Left lobe of liver (tissue), 2 donors: ENCODE measurements around the gene DISP2. TPM values are rescaled to one million over a fixed set of nuclear protein-coding genes. Genes with fewer than 3 reads are reported as not detected.
A peak's percentile ranks its signal among the peaks of the same experiment; 100 is the strongest.

Experiments
- ATAC-seq: fragments of 200-7000 bp; cut with Tn5 transposase; one replicate; pipeline ENCODE4 v1.9.1; 2020; ENCODE audit warnings: mild to moderate bottlenecking, moderate library complexity
- DNase-seq: peaks from one replicate; pipeline ENCODE4 v3.0.0-alpha.2; 2020; ENCODE audit warnings: low spot score
- total RNA-seq: library from RNA; stranded (reverse); gene quantifications from one replicate; pipeline ENCODE4 v1.2.1, GENCODE V29; 2021
- donor health status: DM: no; HTN: no; CAD: no; lungs with moderate emphysema.
- donor health status: DM: no; HTN: yes; CAD: no.

DISP2 gene
- total RNA-seq, 1 donor from 2014 or later = 0.25 TPM

DNA sequence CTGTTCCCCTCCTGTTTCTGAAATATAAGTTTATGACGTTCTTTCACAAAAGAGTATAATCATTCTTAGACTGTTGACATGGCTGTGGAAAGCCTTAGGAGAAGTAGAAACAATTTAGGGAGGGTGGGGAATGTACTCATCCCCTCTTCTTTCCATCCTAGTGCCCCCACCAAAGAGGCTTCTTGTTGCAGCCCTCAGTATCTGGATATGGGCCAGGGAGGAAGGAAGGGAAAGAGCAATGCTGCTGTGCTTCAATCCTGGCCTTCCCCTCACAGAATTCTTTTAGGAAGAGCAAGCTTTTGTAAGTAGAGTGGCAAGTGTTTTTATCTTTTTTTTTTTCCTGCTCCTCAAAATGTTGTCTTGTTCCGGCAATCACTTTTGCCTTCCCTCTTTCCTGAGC, 32.8 kb upstream of the DISP2 start:
- ATAC-seq = no peak

DNA sequence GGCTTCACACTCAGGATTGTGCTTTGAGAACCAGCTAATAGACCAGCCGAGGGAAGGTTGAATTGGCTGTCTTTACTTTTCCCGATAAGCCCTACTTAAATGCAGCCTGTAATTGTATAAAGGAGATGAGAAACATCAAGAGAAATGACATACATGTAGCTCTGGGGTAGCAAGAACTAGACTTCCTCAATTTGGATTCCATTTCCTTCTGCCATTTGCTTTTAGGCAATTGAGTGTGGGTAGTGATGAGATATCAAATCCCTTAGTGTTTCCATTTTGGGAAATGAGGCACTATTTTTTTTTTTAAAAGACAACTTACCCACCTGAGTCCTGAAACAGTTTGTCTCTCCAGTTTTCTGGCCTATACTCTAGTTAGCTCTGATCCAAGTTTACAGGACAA, 32.3 kb upstream of the DISP2 start:
- ATAC-seq = no peak
- DNase-seq = no peak

More for the DNA sequence above, 32.8 kb upstream of the DISP2 start:
- no peak for DNase-seq

DNA sequence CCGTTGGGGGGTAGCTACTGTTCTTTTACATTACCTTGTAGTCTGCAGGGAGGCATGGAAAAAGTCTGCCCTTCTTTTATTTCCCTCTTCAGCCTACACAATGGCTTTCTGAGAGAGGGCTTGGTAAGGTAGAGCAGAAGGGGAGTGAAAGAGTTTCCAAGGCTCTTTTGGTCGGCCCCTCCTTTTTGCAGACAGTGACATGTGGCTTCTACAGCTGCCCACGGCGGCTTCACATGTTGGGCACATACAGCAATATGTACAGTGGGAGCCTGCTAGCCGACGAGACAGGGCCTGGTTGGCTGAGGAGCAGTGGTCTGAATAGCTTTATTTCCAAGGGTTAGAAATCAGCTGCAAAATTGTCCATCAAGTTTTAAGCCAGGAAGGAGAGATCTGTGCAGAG, 30.6 kb upstream of the DISP2 start:
- no peak for ATAC-seq
- no peak for DNase-seq

DNA sequence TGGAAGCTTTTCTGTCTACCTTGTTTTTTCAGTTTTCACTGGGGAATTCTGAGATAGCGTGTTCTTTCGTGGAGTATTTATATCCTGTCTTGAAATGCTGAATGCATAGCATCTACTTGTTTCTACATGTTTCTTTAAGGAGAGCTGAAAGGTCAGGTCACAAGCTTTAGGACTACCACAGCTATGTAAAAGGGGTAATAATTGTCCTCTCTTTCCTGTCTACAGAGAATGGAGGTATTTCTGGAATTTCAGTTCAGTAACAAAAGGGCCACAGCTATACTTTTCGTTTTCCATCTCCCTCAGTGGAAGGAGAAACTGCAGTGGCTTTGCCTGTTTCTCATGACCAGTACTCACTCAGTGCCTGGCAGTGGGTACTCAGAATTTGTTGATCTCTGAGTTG, 29.8 kb upstream of the DISP2 start:
- ATAC-seq (no peak), DNase-seq (no peak)

DNA sequence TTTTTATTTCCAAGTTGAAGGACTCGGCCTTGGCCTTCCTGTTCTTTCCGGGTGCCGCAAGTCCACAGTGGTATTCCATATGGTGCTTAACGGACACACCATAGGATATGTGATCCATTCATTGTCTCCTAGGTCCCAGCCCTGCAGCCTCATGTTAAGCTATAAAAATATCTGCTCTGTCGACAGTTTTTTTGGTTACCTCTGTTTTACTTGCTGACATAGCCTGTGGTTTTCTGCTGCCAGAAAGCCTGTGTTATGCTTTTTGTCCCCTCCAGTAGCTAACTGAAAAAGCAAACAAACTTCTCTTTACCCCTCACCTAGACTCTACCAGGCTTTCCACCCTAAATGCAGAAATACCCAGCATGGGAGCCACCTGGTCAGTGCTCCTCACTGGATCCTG, 29.3 kb upstream of the DISP2 start:
- no peak for ATAC-seq
- DNase-seq = no peak

DNA sequence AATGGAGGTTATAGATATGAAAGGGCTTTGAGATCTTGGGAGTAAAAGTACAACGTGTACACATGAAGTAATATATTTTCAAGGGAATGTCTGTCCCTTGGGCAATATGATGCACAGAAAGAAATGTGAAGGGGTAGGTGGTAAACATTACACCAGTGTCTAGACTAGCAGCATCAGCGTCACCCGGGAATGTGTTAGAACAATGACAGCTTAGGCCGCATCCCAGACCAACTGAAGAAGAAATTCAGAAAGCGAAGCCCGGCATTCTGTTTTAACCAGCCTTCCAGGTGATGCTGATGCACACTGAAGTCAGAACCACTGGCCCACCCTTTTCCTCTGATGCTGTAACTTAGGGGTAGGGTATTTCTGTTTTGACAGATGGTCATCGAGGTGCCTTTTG, 28.2 kb upstream of the DISP2 start:
- ATAC-seq (no peak), DNase-seq (no peak)

DNA sequence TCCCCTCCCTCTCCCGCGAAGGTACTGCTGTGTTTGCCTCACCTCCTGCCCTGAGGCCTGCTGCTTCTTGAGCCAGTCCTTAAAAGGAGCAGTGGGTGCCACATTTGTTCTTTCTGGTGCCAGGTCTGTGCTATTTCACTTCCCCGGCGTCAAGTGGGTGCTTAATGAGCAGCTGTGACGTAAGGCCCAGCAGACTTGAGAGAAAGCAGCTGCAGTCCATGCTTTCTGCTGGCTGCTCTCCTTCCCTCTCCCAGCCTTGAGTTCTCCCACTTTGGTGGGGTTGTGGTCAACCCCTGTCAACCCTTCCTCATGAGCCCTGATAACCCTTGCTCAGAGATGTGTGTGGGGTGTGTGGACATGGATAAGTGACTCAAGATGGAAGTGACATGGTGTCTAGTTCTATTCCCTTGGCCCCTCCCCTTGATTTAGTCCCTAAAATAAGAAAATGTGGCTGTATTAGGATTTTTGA, 27.6 kb upstream of the DISP2 start:
- ATAC-seq (no peak), DNase-seq (no peak)

DNA sequence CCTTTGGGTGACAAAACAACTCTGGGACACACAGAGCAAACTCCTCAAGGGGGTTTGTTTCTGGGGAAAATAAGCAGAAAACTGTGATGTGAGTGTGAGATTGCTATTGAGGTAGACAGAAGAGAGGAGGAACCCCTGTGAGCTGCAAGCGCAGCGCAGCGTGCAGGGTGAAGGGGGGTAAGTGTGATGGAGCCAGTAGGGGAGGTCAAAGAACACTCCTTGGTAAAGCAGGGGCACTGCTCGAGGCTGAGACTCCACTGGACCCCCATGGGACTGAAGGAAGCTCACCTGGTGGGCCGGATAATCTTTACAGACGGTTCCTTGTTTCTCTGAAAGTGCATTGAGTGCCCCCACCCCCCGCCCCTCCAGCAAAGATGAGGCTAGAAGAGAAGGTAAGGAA, 27.0 kb upstream of the DISP2 start:
- DNase-seq = no peak
- ATAC-seq = no peak

DNA sequence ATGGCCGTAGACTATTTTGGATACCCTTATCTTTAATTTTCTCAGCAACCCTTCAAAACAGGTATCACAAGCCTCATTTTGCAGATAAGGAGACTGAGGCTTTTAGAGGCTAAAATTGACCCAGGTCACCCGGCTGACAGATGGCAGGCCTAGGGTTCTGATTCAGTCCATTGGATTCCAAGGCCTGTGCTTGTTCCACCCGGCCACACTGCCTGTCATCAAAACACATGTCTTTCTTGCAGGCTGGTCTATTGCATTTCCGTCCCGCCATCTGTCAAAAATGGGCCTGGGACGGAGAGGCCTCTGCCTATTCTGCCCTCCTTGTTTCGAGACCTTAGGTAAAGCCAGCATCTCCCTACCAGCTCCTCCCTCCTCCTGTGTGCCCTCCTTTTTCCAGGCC, 26.4 kb upstream of the DISP2 start:
- DNase-seq = no peak

DNA sequence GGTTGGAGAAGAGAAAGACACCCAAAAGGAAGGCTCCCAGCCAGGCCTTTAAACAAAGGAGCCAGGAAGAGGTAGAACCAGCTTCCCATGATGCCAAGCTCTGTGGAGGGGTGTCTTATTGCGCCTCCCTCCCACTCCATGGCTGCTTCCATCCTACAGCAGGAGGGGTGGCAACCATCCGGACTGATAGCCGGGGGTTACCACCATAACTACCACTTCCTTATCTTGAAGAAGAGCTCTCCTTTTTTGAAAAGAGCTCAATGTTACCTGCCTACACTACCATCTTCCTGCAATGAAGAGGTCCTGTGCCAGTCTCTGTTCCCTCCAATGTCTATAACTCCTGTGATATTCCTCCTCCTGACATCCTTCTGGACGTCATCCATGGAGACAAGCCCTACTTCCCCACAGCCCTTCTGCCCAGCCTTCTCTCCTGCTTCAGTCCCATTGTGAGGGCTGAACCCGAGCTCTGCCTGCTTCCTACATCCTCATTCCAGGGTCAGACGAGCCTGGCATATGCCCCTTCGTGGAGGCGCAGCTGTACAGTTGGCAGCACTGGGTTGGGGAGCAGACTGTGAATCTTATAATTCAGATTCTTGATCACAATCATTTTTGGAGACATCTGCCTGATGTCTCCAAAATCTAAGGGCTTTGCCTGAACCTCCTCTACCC, 25.8 kb upstream of the DISP2 start:
- no peak for DNase-seq

More for the DNA sequence above, 26.4 kb upstream of the DISP2 start:
- no peak for ATAC-seq

DNA sequence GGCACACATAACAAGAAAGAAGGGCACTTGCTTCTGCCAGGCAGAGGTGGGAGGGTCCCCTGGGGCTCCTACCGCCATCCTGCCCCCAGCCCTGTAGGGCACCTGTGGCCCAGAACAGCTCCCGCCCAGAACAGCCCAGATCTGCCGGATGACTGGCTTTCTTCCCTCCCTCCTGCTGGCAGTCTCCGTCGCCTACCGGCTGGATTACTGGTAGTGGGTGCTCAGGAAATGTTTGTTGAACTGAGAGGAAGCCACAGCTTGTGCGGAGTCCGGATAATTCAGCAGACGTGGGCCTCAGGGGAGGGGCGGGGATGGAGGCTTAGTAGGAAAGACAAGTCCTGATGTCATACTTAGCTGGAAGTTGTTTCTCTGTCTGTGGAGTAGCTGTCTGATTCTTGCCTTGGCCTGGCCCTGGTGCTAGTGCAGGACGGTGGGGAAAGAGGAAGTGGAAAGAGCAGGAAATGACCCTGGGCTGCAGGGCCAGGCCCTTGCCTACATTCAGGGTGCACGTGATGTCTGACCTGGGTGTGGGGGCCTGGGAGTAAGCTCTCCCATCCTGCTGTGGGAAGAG, 24.0 kb upstream of the DISP2 start:
- ATAC-seq (peak; percentile 55), DNase-seq (no peak)

More for the DNA sequence above, 25.8 kb upstream of the DISP2 start:
- no peak for ATAC-seq

DNA sequence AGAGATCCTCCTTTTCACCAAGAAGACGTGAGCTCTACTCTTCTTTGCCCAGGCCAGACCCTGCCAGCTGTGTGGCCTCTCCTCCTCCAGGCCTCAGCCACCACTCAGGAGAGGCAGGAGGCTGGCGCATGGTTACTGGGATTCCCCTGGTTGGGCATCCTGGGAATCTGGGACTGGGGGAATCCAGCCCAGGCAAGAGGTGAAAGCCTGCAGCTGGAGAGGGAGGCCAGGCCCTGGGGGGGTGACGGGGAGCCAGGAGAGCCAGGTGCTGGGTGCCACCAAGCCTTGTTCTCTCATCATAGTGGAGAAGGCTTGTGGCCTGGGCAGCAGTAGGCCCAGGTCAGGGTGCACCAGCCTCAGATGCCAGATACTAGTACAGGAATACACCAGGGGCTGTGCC, 23.5 kb upstream of the DISP2 start:
- no peak for DNase-seq
- no peak for ATAC-seq

DNA sequence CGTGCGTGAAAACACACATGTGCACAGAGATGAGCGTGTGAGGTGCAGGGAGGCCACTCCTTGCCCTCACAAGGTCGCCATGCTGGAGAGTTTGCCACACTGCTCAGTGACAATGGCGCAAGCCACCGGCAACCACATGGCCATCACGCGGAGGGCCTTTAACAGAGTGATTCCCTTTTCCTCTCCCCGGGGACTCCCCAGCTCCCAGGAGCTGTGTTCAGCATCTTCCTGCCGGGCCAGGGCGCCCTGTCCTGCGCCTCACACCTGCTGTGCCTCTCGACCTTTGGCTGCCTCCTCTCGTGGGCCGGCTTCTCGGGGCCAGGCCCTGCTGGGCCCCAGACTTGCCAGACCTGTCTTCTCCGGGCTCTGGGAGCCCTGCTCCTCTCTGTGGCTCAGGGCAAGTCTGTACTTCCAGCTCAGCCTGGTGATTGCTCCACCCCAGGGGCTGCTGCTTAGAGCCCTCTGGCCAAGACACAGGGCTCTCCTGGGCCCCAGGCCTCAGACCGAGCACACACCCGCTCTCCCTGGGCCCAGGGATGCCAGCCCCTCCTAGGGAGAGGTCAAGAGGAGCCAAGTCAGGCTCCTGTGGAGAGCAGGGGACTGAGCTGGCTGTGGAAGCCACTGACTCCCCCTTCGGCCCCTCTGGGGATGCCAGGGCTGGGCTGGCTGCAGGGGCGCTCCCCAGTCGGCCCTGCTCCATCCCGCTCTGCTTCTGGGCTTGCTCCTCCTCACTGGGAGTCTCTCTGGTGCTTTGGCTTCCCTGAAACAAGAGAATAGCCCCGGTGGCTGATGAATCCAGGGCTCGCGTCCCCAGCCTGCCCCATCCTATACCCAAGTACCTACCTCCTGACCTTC, 22.9 kb upstream of the DISP2 start:
- DNase-seq (no peak), ATAC-seq (no peak)

DNA sequence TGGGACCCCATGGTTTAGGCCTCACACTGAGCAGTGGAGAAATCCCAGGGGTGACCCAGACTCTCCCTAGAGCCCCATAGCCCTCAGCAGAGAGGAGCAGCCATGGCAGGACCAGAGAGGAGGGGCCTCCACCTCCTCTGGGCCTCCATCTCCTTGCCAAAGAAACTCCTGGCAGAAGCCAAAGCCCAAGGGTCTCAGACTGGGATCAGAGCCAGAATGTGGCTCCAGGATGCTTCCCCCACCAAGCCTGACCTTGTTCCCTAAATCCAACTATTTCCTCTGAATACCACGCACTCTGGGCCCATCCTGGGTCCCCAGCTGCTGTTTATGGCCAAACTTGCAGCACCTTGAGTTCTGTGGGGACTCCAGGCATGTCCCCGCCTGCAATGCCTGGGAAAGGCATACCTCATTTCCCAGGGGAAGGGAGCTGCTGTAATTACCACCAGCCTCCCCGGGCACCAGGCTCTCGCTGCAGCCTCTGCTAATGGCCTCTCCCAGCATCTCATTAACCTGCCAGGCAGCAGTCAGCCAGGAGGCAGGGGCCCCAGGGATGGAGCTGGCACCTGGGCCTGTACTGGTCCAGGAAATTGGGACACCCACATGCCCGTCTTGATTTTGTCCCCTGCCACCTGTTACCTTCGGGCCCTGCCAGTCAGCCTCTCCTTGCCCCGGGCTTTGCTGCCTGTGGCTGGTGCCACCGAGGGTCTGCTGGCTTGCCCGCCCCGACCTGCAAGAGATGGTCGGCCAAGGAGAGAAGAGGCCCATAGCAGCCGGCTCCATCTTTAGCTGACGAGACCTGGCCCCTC, 21.9 kb upstream of the DISP2 start:
- ATAC-seq (no peak), DNase-seq (no peak)

DNA sequence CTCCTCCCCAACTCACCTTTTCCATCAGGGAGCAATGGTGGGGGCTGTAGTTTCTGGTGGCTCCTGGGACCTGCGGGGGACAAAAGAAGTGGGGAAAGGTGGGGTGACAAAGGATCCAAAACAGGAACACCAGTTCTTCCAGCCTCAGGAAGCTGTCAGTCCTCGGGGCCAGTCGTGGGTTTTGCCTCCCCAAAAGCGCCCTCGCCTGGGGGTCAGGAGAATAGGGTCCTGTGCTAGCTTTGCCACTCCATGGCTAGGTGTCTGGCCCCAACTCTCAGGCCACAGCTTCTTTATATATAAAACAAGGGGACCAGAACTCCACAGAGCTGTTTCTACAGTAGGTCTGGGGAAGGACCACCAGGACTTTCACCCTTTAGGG, 21.3 kb upstream of the DISP2 start:
- no peak for DNase-seq
- no peak for ATAC-seq

DNA sequence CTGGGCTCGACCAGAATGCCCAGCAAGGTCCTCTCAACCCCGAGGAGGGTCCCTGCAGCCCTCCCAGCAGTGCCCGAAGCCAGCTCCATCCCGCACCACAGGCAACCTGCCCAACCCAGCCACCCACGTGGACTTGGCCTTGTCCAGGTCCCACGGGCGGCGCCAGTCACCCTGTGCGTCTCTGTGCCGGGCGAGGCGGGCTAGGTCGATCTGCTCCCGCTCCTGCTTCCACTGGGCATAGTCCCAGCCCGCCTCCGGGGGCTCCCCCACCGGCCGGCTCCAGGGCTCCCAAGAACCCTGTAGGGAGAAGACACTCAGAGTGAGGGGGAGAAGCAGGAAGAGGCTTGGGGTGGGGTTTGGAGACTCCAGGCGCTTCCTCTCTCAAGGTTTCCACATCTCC, 20.4 kb upstream of the DISP2 start:
- DNase-seq (no peak), ATAC-seq (no peak)

DNA sequence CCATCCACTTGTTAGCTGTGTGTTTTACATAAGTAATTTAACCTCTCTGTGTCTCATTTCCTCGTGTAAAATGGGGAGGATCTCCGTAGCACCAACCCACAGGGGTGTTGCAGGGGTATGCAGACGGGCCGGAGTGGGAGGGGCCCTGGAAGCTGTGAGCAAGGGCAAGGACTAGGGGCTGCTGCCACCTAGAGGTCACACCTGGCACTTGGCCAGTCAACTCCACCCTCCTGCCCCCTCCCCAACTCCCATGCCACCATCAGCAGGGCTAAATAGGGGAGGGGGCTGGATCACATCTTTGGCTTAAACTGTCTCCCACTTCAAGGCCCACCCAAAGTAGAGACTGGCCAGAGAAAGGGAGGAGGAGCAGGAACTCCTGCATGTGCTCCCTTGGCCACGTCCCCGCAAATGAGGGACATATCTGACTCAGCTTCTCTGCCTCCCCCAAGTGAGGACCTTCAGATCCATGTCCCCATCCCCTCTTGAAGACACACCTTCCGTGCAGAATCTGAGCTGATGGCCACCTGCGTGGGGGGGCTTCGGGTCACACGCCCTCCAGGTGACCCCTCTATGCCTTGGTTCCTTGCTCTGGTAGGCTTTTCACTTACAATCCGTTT, 19.9 kb upstream of the DISP2 start:
- DNase-seq = no peak
- ATAC-seq = no peak

DNA sequence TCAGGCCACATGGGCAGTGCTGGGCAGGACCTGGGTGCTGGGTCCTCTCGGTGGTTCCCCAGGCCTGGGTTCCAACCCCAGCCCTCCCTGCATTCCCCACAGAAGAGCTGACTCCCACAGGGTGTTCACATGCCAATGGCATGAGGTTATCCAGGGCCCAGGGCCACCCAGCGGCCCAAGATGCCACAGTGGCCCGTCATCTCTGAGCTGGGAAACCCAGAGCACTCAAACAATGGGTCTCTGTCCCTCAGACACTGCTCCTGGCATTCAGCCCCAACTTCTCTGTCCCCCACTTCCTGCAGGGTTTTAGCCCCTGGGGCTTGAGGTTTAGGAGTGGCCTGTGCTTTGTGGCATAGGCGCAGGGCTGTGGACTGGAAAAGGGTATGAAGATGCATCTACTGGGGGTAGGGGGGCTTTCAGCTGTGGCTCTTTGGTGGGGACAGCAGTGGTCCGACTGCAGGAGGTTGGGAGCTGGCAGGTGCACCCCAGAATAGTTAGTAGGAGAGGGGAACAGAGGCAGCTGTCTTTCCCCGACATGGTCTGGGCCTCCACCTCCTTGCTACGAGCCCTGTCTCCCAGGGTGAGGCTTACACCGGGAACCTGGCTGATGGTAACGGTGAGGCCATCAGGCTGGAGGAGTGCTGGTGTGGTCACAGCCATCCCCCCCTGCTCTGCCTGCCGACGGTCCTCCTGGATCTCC, 18.9 kb upstream of the DISP2 start:
- no peak for DNase-seq
- no peak for ATAC-seq

DNA sequence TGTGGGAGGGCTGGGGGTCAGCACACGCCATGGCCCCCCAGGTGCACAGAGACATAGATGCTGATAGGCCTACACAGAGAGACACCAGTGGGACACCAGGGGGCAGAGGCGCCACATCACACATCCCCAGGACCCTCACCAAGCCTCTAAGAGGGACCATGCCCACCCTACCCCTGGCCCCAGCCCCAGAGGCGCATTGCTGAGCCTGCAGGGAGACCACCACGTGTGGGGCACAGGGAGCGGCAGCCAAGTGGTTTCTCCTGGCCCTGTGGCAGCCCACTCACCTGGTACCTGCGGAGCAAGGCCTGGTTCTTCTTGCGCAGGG, 18.4 kb upstream of the DISP2 start:
- no peak for DNase-seq

DNA sequence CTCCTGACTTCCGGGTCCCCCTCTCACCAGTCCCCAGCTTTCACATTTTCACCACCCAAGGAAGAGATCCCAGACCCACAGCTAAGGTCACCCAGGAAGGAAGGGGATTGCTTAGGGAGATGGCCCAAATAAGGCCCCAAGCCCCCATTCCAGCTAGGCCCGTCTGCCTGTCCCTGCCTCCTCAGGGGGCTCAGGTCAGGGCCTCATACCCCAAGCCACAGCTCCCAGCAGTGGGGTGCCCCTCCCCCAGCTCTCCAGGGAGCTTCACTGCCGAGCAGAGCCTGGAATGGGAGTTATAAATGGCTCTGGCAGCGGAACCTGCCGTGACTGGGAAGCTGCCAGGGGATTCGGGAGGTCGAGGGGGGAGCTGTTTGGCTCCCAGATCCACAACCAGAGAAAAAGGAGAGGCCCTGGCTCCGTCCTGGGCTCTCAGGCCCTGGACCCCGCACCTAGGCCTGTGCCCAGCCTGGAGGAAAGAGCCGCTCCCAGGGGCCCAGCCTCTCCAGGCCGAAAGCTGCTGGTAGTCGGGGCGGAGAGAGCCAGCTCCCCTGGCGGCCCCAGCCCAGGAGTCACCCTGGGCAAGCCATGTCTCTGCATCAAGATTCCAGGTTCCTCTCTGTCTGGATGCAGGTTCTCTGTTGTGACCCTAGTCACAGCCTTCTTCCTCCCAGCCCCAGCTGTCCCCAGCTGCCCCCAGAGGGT, 17.8 kb upstream of the DISP2 start:
- DNase-seq (peak; percentile 78), ATAC-seq (peak; percentile 65)

More for the DNA sequence above, 18.4 kb upstream of the DISP2 start:
- no peak for ATAC-seq
